ENCODE results near the gene HIBADH. TPM values are rescaled to one million over a fixed set of nuclear protein-coding genes. Genes with fewer than 3 reads are reported as not detected.

HIBADH gene
- total RNA-seq, 1 donor from 2014 or later, result 39.0 TPM

- TF ChIP-seq CTCF (IDR thresholded peaks at IDR 0.05; ENCODE audit: insufficient read depth, low read length, severe bottlenecking), result no peak
- FAIRE-seq (no peak), DNase-seq (ENCODE audit: low read depth) (no peak)
- no peaks in the 10 kb centered on the region for H3K27me3 ChIP-seq (ENCODE audit: control insufficient read depth, insufficient read depth, low read length)
- H3K4me3 ChIP-seq (ENCODE audit: low read depth, low read length), result no peak overlapping the region
- no peaks in the 10 kb centered on the region for H3K36me3 ChIP-seq (ENCODE audit: control insufficient read depth, insufficient read depth, low read length)
These were observed 110.8 kb downstream of the HIBADH start for GRCh38 chr7:27551803-27552400.

GRCh38 chr7:27549606-27550005, 113.1 kb downstream of the HIBADH start:
- no peaks in the 10 kb centered on the region for H3K36me3 ChIP-seq (ENCODE audit: control insufficient read depth, insufficient read depth, low read length)
- no peak for DNase-seq (ENCODE audit: low read depth)
- FAIRE-seq, result no peak
- H3K4me3 ChIP-seq (ENCODE audit: low read depth, low read length), result no peak overlapping the region
- no peak for TF ChIP-seq CTCF (IDR thresholded peaks at IDR 0.05; ENCODE audit: insufficient read depth, low read length, severe bottlenecking)
- H3K27me3 ChIP-seq (ENCODE audit: control insufficient read depth, insufficient read depth, low read length), result no peaks in the 10 kb centered on the region

GRCh38 chr7:27548304-27548703, 114.4 kb downstream of the HIBADH start:
- H3K4me3 ChIP-seq (ENCODE audit: low read depth, low read length), result no peak overlapping the region
- H3K36me3 ChIP-seq (ENCODE audit: control insufficient read depth, insufficient read depth, low read length), result no peaks in the 10 kb centered on the region
- no peak for DNase-seq (ENCODE audit: low read depth)
- TF ChIP-seq CTCF (IDR thresholded peaks at IDR 0.05; ENCODE audit: insufficient read depth, low read length, severe bottlenecking), result no peak
- FAIRE-seq, result no peak
- H3K27me3 ChIP-seq (ENCODE audit: control insufficient read depth, insufficient read depth, low read length), result no peaks in the 10 kb centered on the region

GRCh38 chr7:27547401-27547800, 115.3 kb downstream of the HIBADH start:
- Histone ChIP-seq H3K36me3 (ENCODE audit: control insufficient read depth, insufficient read depth, low read length) (no peaks in the 10 kb centered on the region), H3K4me3 (ENCODE audit: low read depth, low read length) (no peak overlapping the region), H3K27me3 (ENCODE audit: control insufficient read depth, insufficient read depth, low read length) (no peaks in the 10 kb centered on the region)
- no peak for FAIRE-seq
- TF ChIP-seq CTCF (IDR thresholded peaks at IDR 0.05; ENCODE audit: insufficient read depth, low read length, severe bottlenecking), result no peak
- DNase-seq (ENCODE audit: low read depth), result no peak

- peak; percentile 55 for DNase-seq (ENCODE audit: low read depth)
- no peak for FAIRE-seq
These were observed 116.1 kb downstream of the HIBADH start for GRCh38 chr7:27546610-27547009.

More at GRCh38 chr7:27546610-27547009, 116.1 kb downstream of the HIBADH start:
- Histone ChIP-seq H3K4me3 (ENCODE audit: low read depth, low read length) (no peak overlapping the region), H3K27me3 (ENCODE audit: control insufficient read depth, insufficient read depth, low read length) (no peaks in the 10 kb centered on the region), H3K36me3 (ENCODE audit: control insufficient read depth, insufficient read depth, low read length) (no peaks in the 10 kb centered on the region)
- no peak for TF ChIP-seq CTCF (IDR thresholded peaks at IDR 0.05; ENCODE audit: insufficient read depth, low read length, severe bottlenecking)
